Bronchial epithelial cell (primary cell): ENCODE data around the gene MYH14. TPM values are rescaled to one million over a fixed set of nuclear protein-coding genes. Genes with fewer than 3 reads are reported as not detected.

ENCODE experiments used
- DNase-seq: peaks from one replicate; pipeline ENCODE4 v3.0.0-alpha.2; 2010; ENCODE audit warnings: low read depth
- FAIRE-seq: peaks from 2 replicates; lab custom pipeline; 2011; peaks lifted over from hg19 to GRCh38; lab: Jason Lieb, UNC
- H3K27me3 ChIP-seq: 2 replicates; pipeline ENCODE4 v1.5.1; 2011; ENCODE audit warnings: low read length; ENCODE audit not compliant: control insufficient read depth, insufficient read depth
- H3K36me3 ChIP-seq: 2 replicates; pipeline ENCODE4 v1.5.1; 2011; ENCODE audit warnings: low read length; ENCODE audit not compliant: control insufficient read depth, insufficient read depth
- H3K4me3 ChIP-seq: 2 replicates; pipeline ENCODE4 v1.5.1; 2011; ENCODE audit warnings: mild to moderate bottlenecking, low read depth, low read length, control low read depth
- CTCF ChIP-seq: IDR thresholded peaks from 2 replicates; pipeline ENCODE4 v1.5.1; 2011; ENCODE audit warnings: mild to moderate bottlenecking, moderate library complexity, low read length, control low read depth, inconsistent platforms; ENCODE audit not compliant: insufficient read depth, severe bottlenecking
- total RNA-seq: library from RNA; depleted of rRNA; stranded (reverse); fragments of >200 nt; gene quantifications from 2 replicates; pipeline ENCODE4 v1.2.1, GENCODE V29; 2014

MYH14 gene
- total RNA-seq, 1 donor from 2014 or later: 6.8 TPM

GRCh38 chr19:50309396-50310125, 106.1 kb downstream of the MYH14 start:
- FAIRE-seq (no peak), DNase-seq (no peak)
- no peak for TF ChIP-seq CTCF
- no peaks in the 10 kb centered on the region for H3K36me3 ChIP-seq
- peaks cover 10% of the 10 kb centered on the region for H3K27me3 ChIP-seq
- H3K4me3 ChIP-seq: no peak overlapping the region

GRCh38 chr19:50310759-50311465, 107.5 kb downstream of the MYH14 start:
- no peak for DNase-seq
- peak; percentile 93 for FAIRE-seq
- Histone ChIP-seq H3K27me3 (peaks cover 10% of the 10 kb centered on the region), H3K36me3 (no peaks in the 10 kb centered on the region), H3K4me3 (no peak overlapping the region)
- TF ChIP-seq CTCF: no peak

DNA sequence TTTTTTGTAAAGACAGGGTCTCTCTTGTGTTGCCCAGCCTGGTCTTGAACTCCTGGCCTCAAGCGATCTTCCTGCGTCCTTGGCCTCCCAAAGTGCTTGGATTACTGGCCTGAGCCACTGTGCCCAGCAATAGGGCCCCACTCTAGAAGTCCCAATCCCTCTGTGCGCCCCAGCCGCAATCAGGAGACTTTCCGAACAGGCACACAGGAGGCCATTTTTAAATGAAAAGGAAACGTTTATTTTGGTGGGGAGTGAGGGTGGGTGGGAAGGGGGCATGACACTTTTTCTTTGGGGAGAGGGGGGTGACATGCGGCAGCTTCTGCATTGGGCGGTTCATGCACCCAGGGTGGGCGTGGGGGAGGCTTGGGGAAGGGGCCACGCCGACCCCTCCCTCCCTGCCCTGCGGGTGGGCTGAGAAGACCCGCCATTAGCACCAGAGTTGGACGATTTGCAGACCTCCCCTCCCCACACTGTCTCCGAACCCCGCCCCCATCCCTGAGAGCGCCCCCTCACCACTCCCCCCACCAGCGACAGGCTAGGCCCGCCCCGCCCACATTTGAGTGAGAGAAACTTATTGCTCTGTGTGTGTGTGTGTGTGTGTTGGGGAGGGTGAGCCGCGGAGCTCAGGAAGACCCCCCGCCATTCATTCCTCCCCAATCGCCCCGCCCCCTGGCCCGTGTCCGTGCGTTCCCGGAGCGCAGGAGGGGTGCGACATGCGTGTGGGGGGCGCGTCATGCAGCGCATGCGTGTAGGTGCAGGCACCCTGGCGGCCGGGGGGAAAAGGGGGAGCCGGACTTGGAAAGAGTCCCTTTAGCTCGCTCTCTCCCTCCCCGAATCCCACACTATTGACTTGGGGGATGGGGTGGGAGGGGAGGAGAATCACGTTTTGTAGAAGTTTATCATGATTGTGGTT, 108.6 kb downstream of the MYH14 start:
- no peak for TF ChIP-seq CTCF
- no peak overlapping the region for H3K4me3 ChIP-seq
- no peak for DNase-seq
- FAIRE-seq: no peak
- peaks cover 10% of the 10 kb centered on the region for H3K27me3 ChIP-seq
- no peaks in the 10 kb centered on the region for H3K36me3 ChIP-seq

DNA sequence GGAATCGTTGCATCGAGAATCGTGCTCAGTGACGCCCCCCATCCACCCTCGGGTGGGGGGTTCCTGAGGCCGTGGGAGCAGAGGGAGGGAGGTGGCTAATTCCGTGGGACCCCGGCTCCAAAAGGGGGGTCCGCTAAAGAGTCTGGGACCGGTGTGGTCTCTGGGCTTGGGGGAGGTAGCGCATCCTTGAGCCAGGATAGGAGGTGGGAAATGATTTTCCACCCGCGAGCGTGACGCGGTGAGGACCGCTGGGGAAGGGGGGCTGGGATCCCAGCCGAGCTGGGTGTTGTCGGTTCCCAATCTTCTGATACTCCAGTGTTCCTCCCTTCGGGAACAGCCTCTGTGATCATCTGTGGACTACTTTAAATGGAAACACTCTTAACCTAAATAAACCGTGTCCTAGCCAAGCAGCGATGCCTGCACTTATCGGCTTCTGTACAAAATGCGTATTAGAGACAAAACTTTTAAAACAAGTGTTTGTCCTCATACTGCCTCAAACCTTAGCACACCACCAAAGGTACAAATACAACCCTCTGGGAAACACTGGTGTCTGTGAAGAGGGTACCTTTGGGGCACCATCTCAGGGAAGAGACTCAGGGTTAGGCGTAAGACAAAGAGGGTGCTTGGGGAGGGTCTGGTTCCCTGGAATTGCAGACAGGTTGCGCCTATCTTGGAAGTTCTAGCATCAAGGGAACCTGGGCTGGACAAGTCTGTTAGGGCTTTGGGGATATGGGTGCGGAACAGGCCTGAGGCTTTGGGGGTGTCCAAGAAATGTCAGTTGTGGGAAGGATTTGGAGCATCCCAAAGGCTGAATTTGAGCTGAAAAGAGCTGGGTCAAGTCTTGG, 109.8 kb downstream of the MYH14 start:
- Histone ChIP-seq H3K36me3 (no peaks in the 10 kb centered on the region), H3K27me3 (peaks cover 10% of the 10 kb centered on the region), H3K4me3 (no peak overlapping the region)
- DNase-seq: no peak
- TF ChIP-seq CTCF: no peak
- no peak for FAIRE-seq

DNA sequence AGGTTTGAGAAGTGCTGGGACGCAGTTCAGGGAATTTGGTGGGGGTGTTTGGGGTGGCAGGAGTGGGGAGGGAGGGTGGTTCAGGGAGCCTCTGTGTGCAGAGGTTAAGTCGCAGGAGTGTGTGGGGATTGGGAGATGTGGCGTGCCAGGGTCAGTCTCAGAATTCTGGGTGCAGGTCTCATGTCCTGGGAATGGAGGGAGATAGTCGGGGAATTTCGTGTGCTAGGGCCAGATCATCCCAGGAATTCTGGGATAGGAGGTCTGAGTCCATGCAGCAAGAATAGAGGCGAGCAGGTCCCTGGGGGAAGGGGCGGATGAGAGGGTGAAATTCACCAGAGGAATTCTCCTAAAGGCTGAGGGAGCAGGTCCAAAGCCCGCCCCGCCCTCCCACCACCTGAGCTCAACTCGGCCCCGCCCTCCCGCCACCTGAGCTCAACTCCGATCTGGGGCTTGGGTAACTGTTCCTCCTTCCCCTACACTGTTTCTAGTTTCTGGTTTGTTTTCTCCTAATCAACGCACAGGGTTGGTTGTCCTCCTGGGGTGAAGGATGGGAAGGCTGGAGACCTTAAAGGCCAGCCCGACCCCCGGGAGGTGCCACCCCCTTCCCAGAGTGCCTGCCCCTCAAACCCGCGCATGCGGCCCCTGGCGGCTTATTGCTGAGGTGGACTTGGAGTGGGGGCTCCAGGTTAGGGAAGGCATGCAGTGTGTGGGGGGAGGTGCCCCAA, 110.6 kb downstream of the MYH14 start:
- DNase-seq (no peak), FAIRE-seq (no peak)
- Histone ChIP-seq H3K4me3 (no peak overlapping the region), H3K27me3 (peaks cover 10% of the 10 kb centered on the region), H3K36me3 (no peaks in the 10 kb centered on the region)
- no peak for TF ChIP-seq CTCF
